ENCODE data around the gene TNFRSF14. TPM values are rescaled to one million over a fixed set of nuclear protein-coding genes. Genes with fewer than 3 reads are reported as not detected.
A peak's percentile ranks its signal among the peaks of the same experiment; 100 is the strongest.
"Not testable (repeated sequence)": the region's sequence is repeated elsewhere in the genome, so short reads cannot be mapped to it uniquely, and the experiment has no call there.

The TNFRSF14 gene
- total RNA-seq, 6 experiments from 2014 or later: 7.4 to 14.2 (median 11.5) TPM

- H3K27ac Mint-ChIP-seq: no peak overlapping the region
- peaks cover 19% of the 10 kb centered on the region for H3K9me3 Mint-ChIP-seq
- peaks cover 13% of the 10 kb centered on the region; the same call in 1 of the 2 replicates for H3K4me1 Mint-ChIP-seq (ENCODE audit: low read depth)
- peaks cover 10% of the 10 kb centered on the region for H3K27me3 Mint-ChIP-seq (ENCODE audit: insufficient read depth)
- no peak overlapping the region for H3K4me3 Mint-ChIP-seq
- TF ChIP-seq CTCF (IDR thresholded peaks at IDR 0.05): no peak
- DNase-seq: no peak
- H3K36me3 Mint-ChIP-seq (ENCODE audit: low read depth): peaks cover 15% of the 10 kb centered on the region
Observed at GRCh38 chr1:2575801-2576663, 19.9 kb downstream of the TNFRSF14 start.

GRCh38 chr1:2577565-2578075 is 21.4 kb downstream of the TNFRSF14 start:
- Mint-ChIP-seq H3K9me3 (peaks cover 17% of the 10 kb centered on the region), H3K27me3 (ENCODE audit: insufficient read depth) (peaks cover 18% of the 10 kb centered on the region), H3K36me3 (ENCODE audit: low read depth) (peaks cover 15% of the 10 kb centered on the region), H3K4me1 (ENCODE audit: low read depth) (peaks cover 18% of the 10 kb centered on the region; the same call in 1 of the 2 replicates)
- H3K4me3 Mint-ChIP-seq, H3K27ac Mint-ChIP-seq, DNase-seq: not testable (repeated sequence)

- peaks cover 5% of the 10 kb centered on the region; the same call in 1 of the 2 replicates for H3K36me3 Mint-ChIP-seq (ENCODE audit: low read depth)
- peaks cover 10% of the 10 kb centered on the region for H3K27me3 Mint-ChIP-seq (ENCODE audit: insufficient read depth)
- DNase-seq: no peak
- peaks cover 14% of the 10 kb centered on the region for H3K4me1 Mint-ChIP-seq (ENCODE audit: low read depth)
- peaks cover 6% of the 10 kb centered on the region for H3K9me3 Mint-ChIP-seq
- TF ChIP-seq CTCF (IDR thresholded peaks at IDR 0.05): no peak
- no peak overlapping the region for H3K4me3 Mint-ChIP-seq
- H3K27ac Mint-ChIP-seq: no peak overlapping the region
Observed at GRCh38 chr1:2578758-2579118, 22.6 kb downstream of the TNFRSF14 start.

- H3K36me3 Mint-ChIP-seq (ENCODE audit: low read depth): no peaks in the 10 kb centered on the region
- no peak for TF ChIP-seq CTCF (IDR thresholded peaks at IDR 0.05)
- H3K9me3 Mint-ChIP-seq: no peaks in the 10 kb centered on the region
- no peak overlapping the region for H3K27ac Mint-ChIP-seq
- H3K27me3 Mint-ChIP-seq (ENCODE audit: insufficient read depth): peaks cover 9% of the 10 kb centered on the region
- DNase-seq: no peak
- H3K4me1 Mint-ChIP-seq (ENCODE audit: low read depth): peaks cover 13% of the 10 kb centered on the region; the same call in 1 of the 2 replicates
- no peak overlapping the region for H3K4me3 Mint-ChIP-seq
Observed at GRCh38 chr1:2580691-2581090, 24.5 kb downstream of the TNFRSF14 start.

GRCh38 chr1:2582391-2582790 is 26.2 kb downstream of the TNFRSF14 start:
- Mint-ChIP-seq H3K36me3 (ENCODE audit: low read depth) (no peaks in the 10 kb centered on the region), H3K4me1 (ENCODE audit: low read depth) (peaks cover 13% of the 10 kb centered on the region; the same call in 1 of the 2 replicates), H3K27me3 (ENCODE audit: insufficient read depth) (peaks cover 9% of the 10 kb centered on the region), H3K9me3 (no peaks in the 10 kb centered on the region), H3K27ac (no peak overlapping the region), H3K4me3 (no peak overlapping the region)
- DNase-seq: no peak
- TF ChIP-seq CTCF (IDR thresholded peaks at IDR 0.05): no peak

GRCh38 chr1:2583331-2583791 is 27.2 kb downstream of the TNFRSF14 start:
- H3K4me3 Mint-ChIP-seq: no peak overlapping the region
- no peaks in the 10 kb centered on the region for H3K9me3 Mint-ChIP-seq
- peaks cover 9% of the 10 kb centered on the region for H3K27me3 Mint-ChIP-seq (ENCODE audit: insufficient read depth)
- peaks cover 13% of the 10 kb centered on the region; the same call in 1 of the 2 replicates for H3K4me1 Mint-ChIP-seq (ENCODE audit: low read depth)
- no peak for DNase-seq
- no peak overlapping the region for H3K27ac Mint-ChIP-seq
- no peaks in the 10 kb centered on the region for H3K36me3 Mint-ChIP-seq (ENCODE audit: low read depth)
- TF ChIP-seq CTCF (IDR thresholded peaks at IDR 0.05): 0 out of 2 replicates have a peak, but pooled peaks have one; percentile 7
